ENCODE measurements around the gene ACSM2A.
"Not testable (repeated sequence)": the region's sequence is repeated elsewhere in the genome, so short reads cannot be mapped to it uniquely, and the experiment has no call there.

DNA sequence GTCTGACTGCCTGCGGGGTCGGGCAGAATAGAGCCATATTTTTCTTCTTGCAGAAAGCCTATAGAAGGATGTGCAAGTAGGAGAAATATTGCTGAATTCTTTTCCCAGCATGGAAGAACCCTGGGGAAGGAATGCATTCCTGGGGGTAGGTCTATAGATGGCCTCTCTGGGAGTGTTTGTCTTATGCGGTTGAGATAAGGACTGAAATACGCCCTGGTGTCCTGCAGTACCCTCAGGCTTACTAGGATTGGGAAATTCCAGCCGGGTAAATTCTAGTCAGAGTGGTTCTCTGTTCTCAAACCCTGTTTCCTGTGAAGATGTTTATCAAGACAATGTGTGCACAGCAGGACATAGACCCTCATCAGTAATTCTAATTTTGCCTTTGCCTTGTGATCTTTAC, 2.3 kb downstream of the ACSM2A start:
- not testable (repeated sequence) for TF ChIP-seq CTCF (IDR thresholded peaks at IDR 0.05 in 4 of 5, conservative IDR thresholded peaks at IDR 0.05 in 1 of 5); POLR2A (IDR thresholded peaks at IDR 0.05)

Measured in gastrocnemius medialis (tissue), 4 donors.